D341Med (cell line): ENCODE results near the gene CEP152.
"Not testable (repeated sequence)": the region's sequence is repeated elsewhere in the genome, so short reads cannot be mapped to it uniquely, and the experiment has no call there.

Experiments
- DNase-seq: peaks from one replicate; pipeline ENCODE4 v3.0.0; 2012; ENCODE audit warnings: low spot score

CEP152 gene

GRCh38 chr15:48810414-48811324 lies at the start of gene CEP152:
TSS of gene CEP152 (minus strand) at chr15:48811069. CDS start at chr15:48805649, 5,420 bp downstream.
- DNase-seq: peak; percentile 98

- no peak for DNase-seq
Measured at GRCh38 chr15:48859426-48859825, 48.6 kb upstream of the CEP152 start.

- DNase-seq: no peak
Measured at GRCh38 chr15:48858401-48858800, 47.5 kb upstream of the CEP152 start.

GRCh38 chr15:48856942-48857341 lies 46.1 kb upstream of the CEP152 start:
- DNase-seq: no peak

GRCh38 chr15:48855501-48856440 lies 44.9 kb upstream of the CEP152 start:
- DNase-seq: peak; percentile 50

GRCh38 chr15:48854434-48854833 lies 43.6 kb upstream of the CEP152 start:
- not testable (repeated sequence) for DNase-seq

GRCh38 chr15:48851956-48852355 lies 41.1 kb upstream of the CEP152 start:
- no peak for DNase-seq

- no peak for DNase-seq
Measured at GRCh38 chr15:48850648-48851047, 39.8 kb upstream of the CEP152 start.

- DNase-seq: no peak
Measured at GRCh38 chr15:48845123-48845522, 34.3 kb upstream of the CEP152 start.

- no peak for DNase-seq
Measured at GRCh38 chr15:48842501-48842900, 31.6 kb upstream of the CEP152 start.

GRCh38 chr15:48834756-48835155 lies 23.9 kb upstream of the CEP152 start:
- DNase-seq: no peak

GRCh38 chr15:48833526-48834239 lies 22.8 kb upstream of the CEP152 start:
- DNase-seq: no peak

- DNase-seq: no peak
Measured at GRCh38 chr15:48832648-48833047, 21.8 kb upstream of the CEP152 start.

GRCh38 chr15:48828906-48829305 lies 18.0 kb upstream of the CEP152 start:
- no peak for DNase-seq

GRCh38 chr15:48828471-48828870 lies 17.6 kb upstream of the CEP152 start:
- no peak for DNase-seq

GRCh38 chr15:48825075-48825474 lies 14.2 kb upstream of the CEP152 start:
- no peak for DNase-seq

GRCh38 chr15:48823706-48824105 lies 12.8 kb upstream of the CEP152 start:
- no peak for DNase-seq

GRCh38 chr15:48823237-48823636 lies 12.4 kb upstream of the CEP152 start:
- DNase-seq: no peak

- no peak for DNase-seq
Measured at GRCh38 chr15:48814286-48814685, 3.4 kb upstream of the CEP152 start.

- peak; percentile 24 for DNase-seq
Measured at GRCh38 chr15:48811325-48811958, 573 bp upstream of the CEP152 start.

- no peak for DNase-seq
Measured at GRCh38 chr15:48806151-48806550, 4.7 kb downstream of the CEP152 start.

- DNase-seq: no peak
Measured at GRCh38 chr15:48805591-48805990, 5.3 kb downstream of the CEP152 start.
